Tibial nerve (tissue), 4 donors: ENCODE data around the gene FLNA.

Experiments used
- EP300 ChIP-seq, 2 donors: sonication (generic); formaldehyde crosslinking; IDR thresholded peaks; one replicate each; pipeline ENCODE4 v1.6.1; 2017; ENCODE audit warnings: antibody characterized with exemption in 2 of 2, mild to moderate bottlenecking in 1 of 2
- POLR2A ChIP-seq, 2 donors: fragments of 450-650 bp; IDR thresholded peaks; one replicate each; pipeline ENCODE4 v1.6.1; 2017; ENCODE audit warnings: antibody characterized with exemption in 2 of 2, mild to moderate bottlenecking in 2 of 2, moderate library complexity in 2 of 2
- TF ChIP-seq, protein P1 (sequence below), 5 experiments: fragments of 200-600 bp in 3 of 5; fragments of 450-650 bp in 2 of 5; sonication (generic) in 3 of 5; IDR thresholded peaks; one replicate each; pipeline ENCODE4 v1.5.1; 2016 to 2019; ENCODE audit warnings: antibody characterized with exemption in 5 of 5, mild to moderate bottlenecking in 3 of 5, moderate library complexity in 2 of 5

DNA sequence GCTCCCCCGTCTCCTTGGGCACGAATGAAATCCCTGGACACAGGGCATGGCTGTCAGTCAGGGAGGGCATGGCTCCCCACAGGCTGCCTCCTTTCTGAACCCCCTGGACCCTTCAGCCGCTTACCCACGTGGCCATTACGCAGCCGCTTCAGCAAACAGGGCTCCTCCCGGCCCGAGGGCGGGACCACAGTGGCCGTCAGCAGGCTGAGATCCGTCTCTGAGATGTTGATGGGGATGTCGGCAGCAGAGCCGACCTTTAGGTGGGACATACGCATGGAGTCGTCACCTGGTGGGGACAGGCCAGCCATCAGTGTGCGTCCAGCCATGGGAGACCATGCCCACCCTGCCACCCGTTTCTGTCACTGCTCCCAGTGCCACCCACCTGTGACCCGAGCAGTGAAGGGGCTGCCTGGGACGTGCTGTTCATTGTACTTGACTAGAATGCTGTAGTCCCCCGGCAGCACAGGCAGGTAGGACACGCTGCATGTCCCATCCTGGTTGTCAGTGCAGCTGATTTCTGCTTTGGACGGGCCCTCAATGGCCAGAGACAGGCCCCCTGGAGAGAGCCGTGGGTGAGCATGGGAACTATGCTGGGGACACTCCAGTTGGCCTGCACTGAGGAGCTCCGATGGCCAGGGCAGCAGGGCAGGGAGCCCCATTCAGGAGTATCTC lies 21.1 kb downstream of the FLNA start:
- TF ChIP-seq, protein P1, sequence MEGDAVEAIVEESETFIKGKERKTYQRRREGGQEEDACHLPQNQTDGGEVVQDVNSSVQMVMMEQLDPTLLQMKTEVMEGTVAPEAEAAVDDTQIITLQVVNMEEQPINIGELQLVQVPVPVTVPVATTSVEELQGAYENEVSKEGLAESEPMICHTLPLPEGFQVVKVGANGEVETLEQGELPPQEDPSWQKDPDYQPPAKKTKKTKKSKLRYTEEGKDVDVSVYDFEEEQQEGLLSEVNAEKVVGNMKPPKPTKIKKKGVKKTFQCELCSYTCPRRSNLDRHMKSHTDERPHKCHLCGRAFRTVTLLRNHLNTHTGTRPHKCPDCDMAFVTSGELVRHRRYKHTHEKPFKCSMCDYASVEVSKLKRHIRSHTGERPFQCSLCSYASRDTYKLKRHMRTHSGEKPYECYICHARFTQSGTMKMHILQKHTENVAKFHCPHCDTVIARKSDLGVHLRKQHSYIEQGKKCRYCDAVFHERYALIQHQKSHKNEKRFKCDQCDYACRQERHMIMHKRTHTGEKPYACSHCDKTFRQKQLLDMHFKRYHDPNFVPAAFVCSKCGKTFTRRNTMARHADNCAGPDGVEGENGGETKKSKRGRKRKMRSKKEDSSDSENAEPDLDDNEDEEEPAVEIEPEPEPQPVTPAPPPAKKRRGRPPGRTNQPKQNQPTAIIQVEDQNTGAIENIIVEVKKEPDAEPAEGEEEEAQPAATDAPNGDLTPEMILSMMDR (IDR thresholded peaks at IDR 0.05) = no peak
- TF ChIP-seq POLR2A (IDR thresholded peaks at IDR 0.05) (no peak), EP300 (IDR thresholded peaks at IDR 0.05) (no peak)
